ENCODE results near the gene RAB5IF. TPM values are rescaled to one million over a fixed set of nuclear protein-coding genes. Genes with fewer than 3 reads are reported as not detected.
"Not testable (repeated sequence)": the region's sequence is repeated elsewhere in the genome, so short reads cannot be mapped to it uniquely, and the experiment has no call there.

Gene RAB5IF, protein sequence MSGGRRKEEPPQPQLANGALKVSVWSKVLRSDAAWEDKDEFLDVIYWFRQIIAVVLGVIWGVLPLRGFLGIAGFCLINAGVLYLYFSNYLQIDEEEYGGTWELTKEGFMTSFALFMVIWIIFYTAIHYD
- 123 and 162 TPM in 2 replicates for total RNA-seq

DNA sequence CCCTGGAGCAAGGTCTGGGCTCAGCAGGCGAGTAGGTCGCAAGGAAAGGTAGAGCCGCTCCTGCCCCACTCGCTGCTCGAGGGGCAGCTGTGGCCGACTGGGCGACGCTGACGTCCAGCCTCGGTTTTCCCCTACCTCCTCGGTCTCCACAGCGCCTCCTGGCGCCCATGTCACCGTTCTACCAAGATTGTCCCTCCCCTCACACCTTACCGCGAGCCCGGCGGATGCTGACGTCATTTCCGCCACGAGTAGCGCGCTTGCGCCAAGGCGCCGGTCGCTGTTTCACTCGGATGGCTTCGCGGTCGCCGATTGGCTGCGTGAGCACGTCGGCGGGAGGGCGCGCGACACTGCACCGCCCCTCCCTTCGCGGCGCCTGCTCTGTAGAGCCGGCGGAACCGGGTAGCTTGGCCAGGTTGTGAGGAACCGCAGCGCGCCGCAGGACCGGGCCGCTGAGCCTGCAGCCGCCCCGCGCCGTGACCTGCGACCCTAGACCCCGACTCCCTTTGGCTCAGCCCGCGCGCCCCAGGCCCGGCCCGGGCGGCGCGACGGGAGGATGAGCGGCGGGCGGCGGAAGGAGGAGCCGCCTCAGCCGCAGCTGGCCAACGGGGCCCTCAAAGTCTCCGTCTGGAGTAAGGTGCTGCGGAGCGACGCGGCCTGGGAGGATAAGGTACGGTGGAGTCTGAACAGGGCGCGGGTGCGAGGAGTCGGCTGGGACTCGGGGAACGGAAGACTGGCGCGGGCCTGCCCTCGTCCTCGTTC is at the start of gene RAB5IF:
TSS of gene RAB5IF (plus strand) at position 381 of the 759 bp plus-strand sequence. CDS start at position 554, 173 bp downstream.
- Histone ChIP-seq H3K4me3 (ENCODE audit: low read depth, low read length) (peak within 1 kb of the TSS; percentile 100), H3K27me3 (ENCODE audit: control insufficient read depth, insufficient read depth, low read length) (no peaks in the 10 kb centered on the region), H3K36me3 (ENCODE audit: control insufficient read depth, insufficient read depth, low read length) (peaks cover 2% of the 10 kb centered on the region)
- TF ChIP-seq CTCF (IDR thresholded peaks at IDR 0.05; ENCODE audit: insufficient read depth, low read length, poor library complexity, severe bottlenecking): peak; percentile 88
- peak; percentile 89 for DNase-seq (ENCODE audit: low read depth)

DNA sequence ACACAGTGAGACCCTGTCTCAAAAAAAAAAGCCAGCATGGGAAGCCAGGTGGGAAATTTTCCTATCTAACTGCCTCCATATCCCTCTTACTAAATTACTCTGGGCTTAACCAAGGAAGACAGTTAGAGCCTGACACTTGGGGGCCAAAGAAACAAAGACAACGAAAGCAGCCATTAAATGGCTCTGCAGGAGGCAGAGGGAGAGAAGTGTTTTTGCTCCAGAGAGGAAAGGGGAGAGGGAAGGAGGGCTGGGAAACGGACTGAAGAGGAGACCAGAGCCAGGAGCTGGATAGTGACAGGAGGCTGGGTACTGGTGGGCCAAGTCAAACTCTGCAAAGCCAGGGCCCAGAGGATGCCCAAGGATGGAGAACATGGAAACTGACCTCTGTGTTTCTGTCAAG is 42.9 kb upstream of the RAB5IF start:
- H3K27me3 ChIP-seq (ENCODE audit: control insufficient read depth, insufficient read depth, low read length): no peaks in the 10 kb centered on the region
- no peaks in the 10 kb centered on the region for H3K36me3 ChIP-seq (ENCODE audit: control insufficient read depth, insufficient read depth, low read length)
- no peak for DNase-seq (ENCODE audit: low read depth)
- H3K4me3 ChIP-seq (ENCODE audit: low read depth, low read length): no peak overlapping the region
- no peak for TF ChIP-seq CTCF (IDR thresholded peaks at IDR 0.05; ENCODE audit: insufficient read depth, low read length, poor library complexity, severe bottlenecking)

DNA sequence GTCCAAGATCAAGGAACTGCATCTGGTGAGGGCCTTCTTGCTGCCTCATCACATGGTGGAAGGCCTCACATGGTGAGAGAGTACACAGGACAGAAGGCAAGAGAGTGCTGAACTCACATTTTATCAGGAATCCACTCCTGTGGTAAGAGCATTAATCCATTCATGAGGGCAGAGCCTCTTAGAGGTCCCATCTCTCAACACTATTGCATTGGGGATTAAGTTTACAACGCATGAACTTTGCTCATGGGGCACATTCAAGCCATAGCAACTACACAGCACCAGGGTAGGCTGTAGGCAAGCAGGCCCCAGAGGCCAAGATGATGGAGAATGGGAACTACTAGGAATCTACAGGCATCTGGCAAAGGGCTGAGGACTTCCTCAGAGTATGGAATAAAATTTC is 42.2 kb upstream of the RAB5IF start:
- Histone ChIP-seq H3K36me3 (ENCODE audit: control insufficient read depth, insufficient read depth, low read length) (no peaks in the 10 kb centered on the region), H3K27me3 (ENCODE audit: control insufficient read depth, insufficient read depth, low read length) (no peaks in the 10 kb centered on the region), H3K4me3 (ENCODE audit: low read depth, low read length) (no peak overlapping the region)
- no peak for DNase-seq (ENCODE audit: low read depth)
- no peak for TF ChIP-seq CTCF (IDR thresholded peaks at IDR 0.05; ENCODE audit: insufficient read depth, low read length, poor library complexity, severe bottlenecking)

DNA sequence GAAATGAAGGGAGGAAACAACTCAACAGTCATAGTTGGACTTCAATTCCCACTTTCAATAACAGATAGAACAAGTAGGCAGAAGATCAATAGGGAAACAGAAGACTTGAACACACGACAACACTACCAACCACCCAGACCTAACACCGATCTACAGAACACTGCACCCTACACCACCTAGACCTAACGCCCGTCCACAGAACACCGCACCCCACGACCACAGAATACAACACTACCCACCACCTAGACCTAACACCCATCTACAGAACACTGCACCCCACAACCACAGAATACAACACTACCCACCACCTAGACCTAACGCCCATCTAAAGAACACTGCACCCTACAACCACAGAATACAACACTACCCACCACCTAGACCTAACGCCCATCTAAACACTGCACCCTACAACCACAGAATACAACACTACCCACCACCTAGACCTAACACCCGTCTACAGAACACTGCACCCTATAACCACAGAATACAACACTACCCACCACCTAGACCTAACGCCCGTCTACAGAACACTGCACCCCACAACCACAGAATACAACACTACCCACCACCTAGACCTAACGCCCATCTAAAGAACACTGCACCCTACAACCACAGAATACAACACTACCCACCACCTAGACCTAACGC is 41.4 kb upstream of the RAB5IF start:
- not testable (repeated sequence) for DNase-seq (ENCODE audit: low read depth); H3K27me3 ChIP-seq (ENCODE audit: control insufficient read depth, insufficient read depth, low read length); H3K4me3 ChIP-seq (ENCODE audit: low read depth, low read length); H3K36me3 ChIP-seq (ENCODE audit: control insufficient read depth, insufficient read depth, low read length)

DNA sequence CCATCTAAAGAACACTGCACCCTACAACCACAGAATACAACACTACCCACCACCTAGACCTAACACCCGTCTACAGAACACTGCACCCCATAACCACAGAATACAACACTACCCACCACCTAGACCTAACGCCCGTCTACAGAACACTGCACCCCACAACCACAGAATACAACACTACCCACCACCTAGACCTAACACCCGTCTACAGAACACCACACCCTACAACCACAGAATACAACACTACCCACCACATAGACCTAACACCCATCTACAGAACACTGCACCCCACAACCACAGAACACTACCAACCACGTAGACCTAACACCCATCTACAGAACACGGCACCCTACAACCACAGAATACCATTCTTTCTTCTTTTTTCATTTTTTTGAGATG is 40.9 kb upstream of the RAB5IF start:
- H3K27me3 ChIP-seq (ENCODE audit: control insufficient read depth, insufficient read depth, low read length); H3K4me3 ChIP-seq (ENCODE audit: low read depth, low read length); DNase-seq (ENCODE audit: low read depth); H3K36me3 ChIP-seq (ENCODE audit: control insufficient read depth, insufficient read depth, low read length): not testable (repeated sequence)

GRCh38 chr20:36565520-36565919 is 40.1 kb upstream of the RAB5IF start:
- Histone ChIP-seq H3K27me3 (ENCODE audit: control insufficient read depth, insufficient read depth, low read length) (no peaks in the 10 kb centered on the region), H3K36me3 (ENCODE audit: control insufficient read depth, insufficient read depth, low read length) (no peaks in the 10 kb centered on the region), H3K4me3 (ENCODE audit: low read depth, low read length) (no peak overlapping the region)
- no peak for TF ChIP-seq CTCF (IDR thresholded peaks at IDR 0.05; ENCODE audit: insufficient read depth, low read length, poor library complexity, severe bottlenecking)
- DNase-seq (ENCODE audit: low read depth): no peak

All from kidney epithelial cell (primary cell).